ENCODE data around the gene CCDC51.
"Not testable (repeated sequence)": the region's sequence is repeated elsewhere in the genome, so short reads cannot be mapped to it uniquely, and the experiment has no call there.

CCDC51 gene

GRCh38 chr3:48463703-48464102, 23.8 kb upstream of the CCDC51 start:
- no peak for TF ChIP-seq CTCF (IDR thresholded peaks at IDR 0.05; ENCODE audit: extremely low read depth, missing control alignments)
- no peak for DNase-seq (ENCODE audit: low spot score)

- DNase-seq (ENCODE audit: low spot score), result not testable (repeated sequence)
Observed at GRCh38 chr3:48461767-48462166, 21.8 kb upstream of the CCDC51 start.

GRCh38 chr3:48460517-48460902, 20.6 kb upstream of the CCDC51 start:
- no peak for TF ChIP-seq CTCF (IDR thresholded peaks at IDR 0.05; ENCODE audit: extremely low read depth, missing control alignments)
- DNase-seq (ENCODE audit: low spot score), result no peak

- DNase-seq (ENCODE audit: low spot score), result no peak
- no peak for TF ChIP-seq CTCF (IDR thresholded peaks at IDR 0.05; ENCODE audit: extremely low read depth, missing control alignments)
Observed at GRCh38 chr3:48459773-48460516, 20.0 kb upstream of the CCDC51 start.

GRCh38 chr3:48459331-48459730, 19.4 kb upstream of the CCDC51 start:
- no peak for TF ChIP-seq CTCF (IDR thresholded peaks at IDR 0.05; ENCODE audit: extremely low read depth, missing control alignments)
- DNase-seq (ENCODE audit: low spot score), result no peak

GRCh38 chr3:48456456-48456855, 16.5 kb upstream of the CCDC51 start:
- DNase-seq (ENCODE audit: low spot score), result no peak
- TF ChIP-seq CTCF (IDR thresholded peaks at IDR 0.05; ENCODE audit: extremely low read depth, missing control alignments), result no peak

- no peak for DNase-seq (ENCODE audit: low spot score)
- TF ChIP-seq CTCF (IDR thresholded peaks at IDR 0.05; ENCODE audit: extremely low read depth, missing control alignments), result no peak
Observed at GRCh38 chr3:48451270-48451669, 11.4 kb upstream of the CCDC51 start.

Measured in GM20000 (cell line).